ENCODE data around the gene TARS2. TPM values are rescaled to one million over a fixed set of nuclear protein-coding genes. Genes with fewer than 3 reads are reported as not detected.
A peak's percentile ranks its signal among the peaks of the same experiment; 100 is the strongest.

TARS2 gene
- total and polyA plus RNA-seq, 2 of the 13 experiments (the other 11 are each of a cell fraction or from before 2014, with no cell fraction given) = 21.3 to 22.8 TPM

DNA sequence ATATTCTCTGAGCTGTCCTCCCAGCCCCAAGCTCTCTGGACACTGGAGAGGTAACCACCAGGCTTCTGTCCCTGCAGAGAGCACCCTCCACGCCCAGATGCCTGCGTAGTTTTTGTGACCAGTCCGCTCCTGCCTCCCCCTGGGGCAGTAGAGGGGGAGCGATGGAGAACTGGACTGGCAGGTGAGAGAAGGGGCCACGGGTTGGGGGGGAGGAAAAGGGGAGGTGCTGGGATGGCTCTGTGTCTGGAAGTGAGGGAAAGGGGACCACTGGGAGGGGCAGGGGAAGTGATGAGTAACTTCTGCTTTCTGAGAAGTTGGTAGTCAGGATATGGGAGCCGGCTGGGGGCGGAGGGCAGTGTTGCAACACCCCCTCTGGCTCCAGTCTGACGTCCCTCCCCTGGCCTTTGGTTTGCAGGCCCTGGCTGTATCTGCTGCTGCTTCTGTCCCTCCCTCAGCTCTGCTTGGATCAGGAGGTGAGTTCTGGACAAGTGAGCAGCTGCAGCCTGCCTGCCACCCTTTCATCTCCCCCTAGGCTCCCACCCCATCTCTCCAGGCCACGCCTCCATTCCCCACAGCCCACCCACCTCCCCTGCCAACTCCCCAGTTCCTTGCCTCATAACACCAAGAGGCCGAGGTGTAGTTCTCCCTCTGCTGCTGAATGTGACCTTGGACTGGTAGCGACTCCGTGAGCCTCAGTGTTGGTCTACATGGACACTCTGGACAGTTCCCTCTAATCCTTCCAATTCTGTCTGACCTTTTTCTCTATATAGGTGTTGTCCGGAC, 65.1 kb downstream of the TARS2 start (continued):
- TF ChIP-seq ZNF512 (CRISPR knock-in tag; IDR thresholded peaks at IDR 0.05) = 0 out of 2 replicates have a peak, but pooled peaks have one; percentile 19
- no peak for TF ChIP-seq ELF4 (CRISPR knock-in tag; IDR thresholded peaks at IDR 0.05; ENCODE audit: borderline replicate concordance)
- TF ChIP-seq ZNF878 (CRISPR knock-in tag; IDR thresholded peaks at IDR 0.05) = no peak
- 0 out of 2 replicates have a peak, but pooled peaks have one; percentile 25 for TF ChIP-seq KDM5B (CRISPR knock-in tag; IDR thresholded peaks at IDR 0.05; ENCODE audit: borderline replicate concordance)
- peak; percentile 81 for TF ChIP-seq HDAC1 (CRISPR knock-in tag; IDR thresholded peaks at IDR 0.05)
- TF ChIP-seq SYNCRIP (IDR thresholded peaks at IDR 0.05; ENCODE audit: insufficient read depth, low read depth, low read length) = no peak
- TF ChIP-seq HNRNPL (IDR thresholded peaks at IDR 0.05; ENCODE audit: low read depth, low read length) = no peak
- TF ChIP-seq KDM1A (CRISPR knock-in tag; IDR thresholded peaks at IDR 0.05) = no peak
- no peak for TF ChIP-seq ZNF747 (CRISPR knock-in tag; IDR thresholded peaks at IDR 0.05; ENCODE audit: borderline replicate concordance)
- no peak for TF ChIP-seq NR2F1 (CRISPR knock-in tag; IDR thresholded peaks at IDR 0.05)
- TF ChIP-seq IKZF1 (IDR thresholded peaks at IDR 0.05) = no peak
- 0 out of 2 replicates have a peak, but pooled peaks have one; percentile 51 for TF ChIP-seq ZNF543 (CRISPR knock-in tag; IDR thresholded peaks at IDR 0.05)
- no peak; the same call in 1 of the 2 replicates for TF ChIP-seq ARNTL (CRISPR knock-in tag; IDR thresholded peaks at IDR 0.05)
- TF ChIP-seq ZNF850 (CRISPR knock-in tag; conservative IDR thresholded peaks at IDR 0.05) = no peak
- no peak for TF ChIP-seq HOXA5 (CRISPR knock-in tag; IDR thresholded peaks at IDR 0.05)
- 0 out of 2 replicates have a peak, but pooled peaks have one; percentile 22 for TF ChIP-seq ZSCAN25 (CRISPR knock-in tag; IDR thresholded peaks at IDR 0.05)
- no peak; the same call in 2 of the 3 replicates for TF ChIP-seq MXI1 (IDR thresholded peaks at IDR 0.05; ENCODE audit: borderline replicate concordance, low read depth, low read length)
- TF ChIP-seq ZNF101 (CRISPR knock-in tag; IDR thresholded peaks at IDR 0.05; ENCODE audit: borderline replicate concordance, low read depth) = no peak
- TF ChIP-seq AKAP8 (CRISPR knock-in tag; IDR thresholded peaks at IDR 0.05) = peak; percentile 75; the same call in 1 of the 2 replicates
- TF ChIP-seq BCL3 (CRISPR knock-in tag; IDR thresholded peaks at IDR 0.05) = no peak
- TF ChIP-seq CREB3 (CRISPR knock-in tag; IDR thresholded peaks at IDR 0.05) = no peak
- TF ChIP-seq, protein P1, sequence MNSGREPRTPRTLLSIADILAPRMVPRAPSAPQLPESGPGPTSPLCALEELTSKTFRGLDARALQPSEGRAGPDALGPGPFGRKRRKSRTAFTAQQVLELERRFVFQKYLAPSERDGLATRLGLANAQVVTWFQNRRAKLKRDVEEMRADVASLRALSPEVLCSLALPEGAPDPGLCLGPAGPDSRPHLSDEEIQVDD (CRISPR knock-in tag; IDR thresholded peaks at IDR 0.05; ENCODE audit: borderline replicate concordance) = no peak
- no peak for TF ChIP-seq ZNF136 (CRISPR knock-in tag; IDR thresholded peaks at IDR 0.05; ENCODE audit: low read depth)
